ENCODE results near the gene JUNB. TPM values are rescaled to one million over a fixed set of nuclear protein-coding genes. Genes with fewer than 3 reads are reported as not detected.

The JUNB gene
- total and polyA plus RNA-seq, 2 of the 13 experiments (the other 11 are each of a cell fraction or from before 2014, with no cell fraction given) = 7.7 to 8.2 TPM

DNA sequence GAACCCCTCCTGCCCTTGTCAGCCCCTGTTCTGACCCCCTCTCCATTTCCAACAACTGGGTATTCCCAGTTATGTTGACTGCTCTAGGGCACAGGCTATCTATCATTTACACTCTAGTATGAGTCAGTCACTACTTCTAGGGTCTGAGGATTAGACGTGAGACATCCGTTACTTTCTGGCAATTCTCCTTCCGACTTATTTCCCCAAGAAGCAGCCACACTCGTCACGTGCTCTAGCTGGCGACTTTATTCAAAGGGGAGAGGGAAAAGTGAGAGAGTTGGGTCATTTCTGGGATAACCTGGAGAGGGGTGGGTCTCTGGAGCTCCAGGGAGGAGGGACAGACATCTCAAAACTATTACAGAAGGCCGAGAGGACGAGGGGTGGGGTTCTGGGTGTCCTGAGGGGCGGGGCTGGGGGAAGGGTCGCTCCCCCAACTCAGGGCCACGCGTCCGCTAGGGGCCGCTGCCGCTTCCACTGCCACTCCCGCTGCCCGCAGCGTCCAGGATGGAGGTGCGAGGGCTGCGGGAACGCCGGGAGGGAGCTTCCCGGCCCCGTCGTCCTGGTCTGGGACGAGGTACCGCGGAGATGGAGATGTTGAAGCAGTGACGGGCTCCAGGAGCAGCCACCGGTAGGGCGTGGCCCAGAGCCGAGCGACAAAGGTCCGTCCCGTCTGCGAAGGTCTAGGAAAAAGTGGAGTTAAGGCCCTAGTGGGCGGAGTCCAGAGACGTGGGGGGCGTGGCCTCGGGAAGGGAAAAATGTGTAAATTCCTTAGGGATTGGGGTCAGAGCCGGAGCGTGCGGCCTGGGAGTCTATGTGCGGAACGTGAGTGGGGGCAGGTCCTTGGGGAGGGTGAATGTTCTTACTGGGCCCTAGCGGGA is 34.2 kb downstream of the JUNB start (continued):
- TF ChIP-seq, protein P1, sequence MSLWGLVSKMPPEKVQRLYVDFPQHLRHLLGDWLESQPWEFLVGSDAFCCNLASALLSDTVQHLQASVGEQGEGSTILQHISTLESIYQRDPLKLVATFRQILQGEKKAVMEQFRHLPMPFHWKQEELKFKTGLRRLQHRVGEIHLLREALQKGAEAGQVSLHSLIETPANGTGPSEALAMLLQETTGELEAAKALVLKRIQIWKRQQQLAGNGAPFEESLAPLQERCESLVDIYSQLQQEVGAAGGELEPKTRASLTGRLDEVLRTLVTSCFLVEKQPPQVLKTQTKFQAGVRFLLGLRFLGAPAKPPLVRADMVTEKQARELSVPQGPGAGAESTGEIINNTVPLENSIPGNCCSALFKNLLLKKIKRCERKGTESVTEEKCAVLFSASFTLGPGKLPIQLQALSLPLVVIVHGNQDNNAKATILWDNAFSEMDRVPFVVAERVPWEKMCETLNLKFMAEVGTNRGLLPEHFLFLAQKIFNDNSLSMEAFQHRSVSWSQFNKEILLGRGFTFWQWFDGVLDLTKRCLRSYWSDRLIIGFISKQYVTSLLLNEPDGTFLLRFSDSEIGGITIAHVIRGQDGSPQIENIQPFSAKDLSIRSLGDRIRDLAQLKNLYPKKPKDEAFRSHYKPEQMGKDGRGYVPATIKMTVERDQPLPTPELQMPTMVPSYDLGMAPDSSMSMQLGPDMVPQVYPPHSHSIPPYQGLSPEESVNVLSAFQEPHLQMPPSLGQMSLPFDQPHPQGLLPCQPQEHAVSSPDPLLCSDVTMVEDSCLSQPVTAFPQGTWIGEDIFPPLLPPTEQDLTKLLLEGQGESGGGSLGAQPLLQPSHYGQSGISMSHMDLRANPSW (CRISPR knock-in tag; IDR thresholded peaks at IDR 0.05; ENCODE audit: borderline replicate concordance) = no peak
- TF ChIP-seq BRD4 (CRISPR knock-in tag; IDR thresholded peaks at IDR 0.05) (no peak), ZNF33B (CRISPR knock-in tag; IDR thresholded peaks at IDR 0.05) (no peak), PHF21A (CRISPR knock-in tag; IDR thresholded peaks at IDR 0.05) (no peak), MXD1 (CRISPR knock-in tag; IDR thresholded peaks at IDR 0.05) (no peak), TBX3 (IDR thresholded peaks at IDR 0.05; ENCODE audit: borderline replicate concordance) (no peak), NBN (conservative IDR thresholded peaks at IDR 0.05) (no peak), ZNF12 (CRISPR knock-in tag; IDR thresholded peaks at IDR 0.05) (no peak), KAT7 (CRISPR knock-in tag; IDR thresholded peaks at IDR 0.05; ENCODE audit: borderline replicate concordance) (no peak), ZNF205 (CRISPR knock-in tag; IDR thresholded peaks at IDR 0.05) (0 out of 2 replicates have a peak, but pooled peaks have one; percentile 46), SAP130 (CRISPR knock-in tag; IDR thresholded peaks at IDR 0.05; ENCODE audit: low read depth) (peak; percentile 49), ZNF503 (CRISPR knock-in tag; IDR thresholded peaks at IDR 0.05) (no peak), SMARCE1 (IDR thresholded peaks at IDR 0.05; ENCODE audit: borderline replicate concordance) (no peak), NCOA1 (CRISPR knock-in tag; IDR thresholded peaks at IDR 0.05) (no peak), HIVEP1 (CRISPR knock-in tag; IDR thresholded peaks at IDR 0.05) (no peak), ZNF761 (CRISPR knock-in tag; conservative IDR thresholded peaks at IDR 0.05) (no peak), MXD3 (CRISPR knock-in tag; IDR thresholded peaks at IDR 0.05) (0 out of 2 replicates have a peak, but pooled peaks have one; percentile 67), ZNF670 (CRISPR knock-in tag; IDR thresholded peaks at IDR 0.05; ENCODE audit: borderline replicate concordance) (no peak), ZSCAN9 (CRISPR knock-in tag; IDR thresholded peaks at IDR 0.05; ENCODE audit: borderline replicate concordance) (no peak), PRPF4 (IDR thresholded peaks at IDR 0.05; ENCODE audit: low read depth, low read length, poor library complexity, severe bottlenecking) (no peak), CERS6 (CRISPR knock-in tag; IDR thresholded peaks at IDR 0.05) (no peak), ZFX (CRISPR knock-in tag; IDR thresholded peaks at IDR 0.05; ENCODE audit: low read depth) (peak; percentile 54; the same call in 1 of the 2 replicates), ZKSCAN5 (CRISPR knock-in tag; IDR thresholded peaks at IDR 0.05) (no peak)

All from HepG2 (cell line).